ENCODE data around the gene ITPRIPL2.

ITPRIPL2 gene

DNA sequence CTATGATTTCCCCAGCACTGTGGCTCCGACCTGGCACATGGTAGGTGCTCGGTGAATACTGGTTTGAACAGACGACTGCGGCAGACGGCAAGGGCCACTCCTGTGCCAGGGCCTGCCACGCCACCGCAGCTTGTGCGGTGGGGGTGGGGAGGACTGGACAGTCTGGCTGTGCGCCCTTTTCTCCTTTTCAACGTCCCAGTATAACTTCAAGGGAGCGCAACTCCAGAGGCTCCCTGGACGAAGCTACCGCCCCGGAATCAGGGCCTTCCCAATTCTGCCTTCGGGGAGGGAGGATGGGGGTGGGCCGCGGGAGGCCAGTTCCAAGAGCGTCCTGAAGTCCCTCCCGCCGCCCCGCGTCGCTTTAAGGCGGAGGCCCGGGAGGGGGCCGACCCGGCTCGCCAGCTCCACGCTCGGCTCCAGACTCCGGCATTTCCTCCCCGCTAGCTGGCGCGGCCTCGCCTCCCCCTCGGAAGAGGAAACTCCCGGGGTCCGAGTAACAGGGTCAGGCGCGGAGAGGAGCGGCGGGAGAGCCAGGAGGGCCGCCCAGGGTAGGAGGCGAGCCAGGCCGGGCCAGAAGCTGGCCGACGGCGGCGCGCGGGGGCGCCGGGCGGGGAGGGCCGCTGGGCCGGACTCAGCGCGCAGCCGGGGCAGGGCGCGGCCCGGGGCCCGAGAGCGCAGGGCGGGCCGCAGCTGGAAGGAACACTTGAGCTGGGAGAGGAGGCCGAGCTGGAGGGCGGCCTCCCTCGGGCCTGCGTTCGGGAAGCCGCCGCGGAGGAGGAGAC is at the start of gene ITPRIPL2:
Gene ITPRIPL2, plus strand, starts transcription at position 388 of the 782 bp plus-strand sequence. CDS start 498 bp downstream, outside the sequence.
- peak in 2 of 3 experiments; percentile 64 to 67 for DNase-seq

DNA sequence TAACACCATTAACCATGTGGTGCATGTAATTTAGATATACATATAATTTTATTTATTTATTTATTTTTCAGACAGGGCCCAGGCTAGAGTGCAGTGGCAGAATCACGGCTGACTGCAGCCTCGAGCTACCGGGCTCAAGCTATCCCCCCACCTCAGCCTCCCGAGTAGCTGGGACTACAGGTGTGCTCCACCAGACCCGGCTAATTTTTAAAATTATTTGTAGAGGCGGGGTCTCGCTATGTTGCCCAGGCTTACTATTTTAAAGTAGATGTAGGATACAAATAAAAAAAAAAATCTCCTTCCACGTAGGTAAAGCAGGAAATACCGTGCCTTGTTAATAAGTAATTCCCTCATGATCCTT is 46.8 kb upstream of the ITPRIPL2 start:
- no peak for DNase-seq

GRCh38 chr16:19067349-19068236 is 46.2 kb upstream of the ITPRIPL2 start, which contains the start of gene COQ7:
TSS of gene COQ7 (plus strand) at chr16:19067614. CDS start at chr16:19067665, 51 bp downstream.
- DNase-seq = peak; percentile 96 to 100 (median 99)

DNA sequence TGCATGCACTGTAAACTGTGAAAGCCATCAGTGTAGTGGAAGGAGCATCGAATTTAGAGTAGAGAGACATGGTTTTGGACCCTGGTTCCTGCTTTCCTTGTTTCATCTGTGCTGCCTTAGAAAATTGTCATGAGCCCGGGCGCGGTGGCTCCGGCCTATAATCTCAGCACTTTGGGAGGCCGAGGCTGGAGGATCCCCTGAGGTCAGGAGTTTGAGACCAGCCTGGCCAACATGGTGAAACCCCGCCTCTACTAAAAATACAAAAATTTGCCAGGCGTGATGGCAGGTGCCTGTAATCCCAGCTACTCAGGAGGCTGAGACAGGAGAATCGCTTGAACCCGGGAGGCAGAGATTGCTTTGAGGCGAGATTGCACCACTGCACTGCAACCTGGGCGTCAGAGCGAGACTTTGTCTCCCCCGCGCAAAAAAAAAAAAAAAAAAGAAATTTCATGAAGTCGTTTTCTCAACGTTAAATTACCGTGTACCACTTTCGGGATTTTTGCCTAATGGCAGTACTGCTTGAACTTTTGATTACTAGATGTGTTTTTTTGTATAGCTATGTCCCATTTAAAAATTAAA is 45.4 kb upstream of the ITPRIPL2 start:
- peak in 1 of 3 experiments; percentile 34 for DNase-seq

GRCh38 chr16:19071811-19072777 is 41.7 kb upstream of the ITPRIPL2 start:
- DNase-seq = peak in 2 of 3 experiments; percentile 1 to 19

DNA sequence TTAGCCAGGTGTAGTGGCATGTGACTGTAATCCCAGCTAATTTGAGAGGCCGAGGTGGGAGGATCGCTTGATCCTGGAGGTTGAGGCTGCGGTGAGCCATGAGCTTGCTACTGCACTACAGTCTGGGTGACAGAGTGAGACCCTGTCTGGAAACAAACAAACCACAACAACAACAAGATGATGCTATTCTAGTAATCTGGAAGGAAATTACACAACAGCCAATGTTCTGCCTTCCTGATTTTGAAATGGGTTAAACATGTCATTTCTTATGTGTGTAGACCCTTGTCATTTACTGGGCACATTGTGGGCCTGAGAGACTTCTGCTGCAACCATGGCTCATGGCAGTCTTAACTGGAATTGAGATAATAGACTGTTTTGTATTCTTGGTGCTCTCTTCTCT is 40.4 kb upstream of the ITPRIPL2 start:
- DNase-seq = no peak

GRCh38 chr16:19073863-19074262 is 39.9 kb upstream of the ITPRIPL2 start:
- no peak for DNase-seq

DNA sequence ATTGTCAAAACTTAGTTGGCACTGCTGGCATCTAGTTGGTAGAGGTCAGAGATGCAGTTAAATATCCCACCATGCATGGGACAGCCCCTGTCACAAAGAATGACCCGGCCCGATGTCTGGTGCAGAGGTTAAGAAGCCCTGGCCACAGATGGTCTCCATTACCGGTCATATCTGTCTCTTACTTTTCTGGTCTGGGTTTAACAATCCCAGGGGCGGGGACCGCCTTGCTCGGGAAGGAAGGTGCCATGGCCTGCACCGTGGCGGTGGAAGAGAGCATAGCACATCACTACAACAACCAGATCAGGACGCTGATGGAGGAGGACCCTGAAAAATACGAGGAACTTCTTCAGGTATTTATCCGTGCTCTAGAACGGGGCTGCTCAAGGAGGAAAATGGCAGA is 38.3 kb upstream of the ITPRIPL2 start:
- DNase-seq = no peak

GRCh38 chr16:19077879-19078278 is 35.9 kb upstream of the ITPRIPL2 start:
- DNase-seq = no peak

- no peak for DNase-seq
Measured at GRCh38 chr16:19083670-19084069, 30.1 kb upstream of the ITPRIPL2 start.

DNA sequence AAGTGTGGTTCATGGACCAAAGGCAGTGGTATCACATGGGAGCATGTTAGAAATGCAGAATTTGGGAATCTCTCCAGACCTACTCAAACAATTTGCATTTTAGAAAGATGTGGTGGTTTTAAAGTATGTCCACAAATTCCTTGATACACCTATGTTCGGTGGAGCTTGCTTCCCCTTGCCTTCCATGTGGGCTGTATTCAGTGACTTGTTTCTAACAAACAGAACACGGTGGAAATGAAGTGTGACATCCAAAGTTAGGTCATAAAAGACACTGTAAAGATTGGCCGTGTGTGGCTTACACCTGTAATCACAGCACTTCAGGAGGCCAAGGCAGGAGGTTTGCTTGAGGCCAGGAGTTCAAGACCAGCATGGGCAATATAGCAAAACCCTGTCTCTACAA is 29.6 kb upstream of the ITPRIPL2 start:
- no peak for DNase-seq

GRCh38 chr16:19084879-19085278 is 28.9 kb upstream of the ITPRIPL2 start:
- no peak for DNase-seq

- DNase-seq = peak in 1 of 3 experiments; percentile 12
Measured at GRCh38 chr16:19085679-19086200, 28.0 kb upstream of the ITPRIPL2 start.

DNA sequence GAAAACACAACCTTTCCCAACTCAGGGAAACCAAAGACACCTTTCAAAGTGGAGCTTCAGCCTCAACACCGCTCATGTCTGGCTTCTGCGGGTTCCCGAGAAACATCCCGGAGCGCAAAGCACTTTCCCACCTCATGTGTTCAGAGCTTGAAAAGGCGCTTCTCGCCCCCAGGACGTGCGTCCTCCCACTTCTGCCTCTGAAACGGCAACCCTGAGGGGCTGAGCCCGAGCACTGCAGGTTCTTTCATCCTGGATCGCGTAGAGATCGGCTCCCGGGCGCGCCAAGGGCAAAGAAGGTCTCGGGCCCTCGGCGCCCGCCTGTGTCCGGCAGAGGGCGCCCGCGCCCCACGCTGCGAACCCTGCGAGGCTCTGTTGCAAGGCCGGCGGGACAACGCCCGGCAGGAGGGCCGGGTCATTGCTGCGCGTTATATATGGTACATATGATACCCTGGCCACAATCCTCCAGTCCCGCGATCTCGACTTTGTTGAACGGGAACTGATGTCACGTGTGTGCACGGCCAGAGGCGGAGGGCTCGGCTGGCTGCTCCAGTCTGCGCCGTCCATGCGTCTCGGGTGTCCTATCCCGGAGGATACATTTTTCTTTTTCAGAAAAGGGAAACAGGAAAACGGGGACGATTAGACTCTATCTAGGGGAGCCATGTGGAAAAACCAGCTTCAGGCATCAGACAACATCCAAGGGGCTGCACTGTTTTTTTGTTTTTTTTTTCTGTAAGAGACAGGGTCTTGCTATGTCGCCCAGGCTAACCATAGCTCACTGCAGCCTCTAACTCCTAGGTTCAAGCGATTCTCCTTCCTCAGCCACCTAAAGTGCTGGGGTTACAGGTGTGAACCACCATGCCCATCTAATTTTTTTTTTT is 27.2 kb upstream of the ITPRIPL2 start:
- peak; percentile 81 to 91 (median 82) for DNase-seq

GRCh38 chr16:19088341-19088916 is 25.3 kb upstream of the ITPRIPL2 start:
- peak in 1 of 3 experiments; percentile 47 for DNase-seq

DNA sequence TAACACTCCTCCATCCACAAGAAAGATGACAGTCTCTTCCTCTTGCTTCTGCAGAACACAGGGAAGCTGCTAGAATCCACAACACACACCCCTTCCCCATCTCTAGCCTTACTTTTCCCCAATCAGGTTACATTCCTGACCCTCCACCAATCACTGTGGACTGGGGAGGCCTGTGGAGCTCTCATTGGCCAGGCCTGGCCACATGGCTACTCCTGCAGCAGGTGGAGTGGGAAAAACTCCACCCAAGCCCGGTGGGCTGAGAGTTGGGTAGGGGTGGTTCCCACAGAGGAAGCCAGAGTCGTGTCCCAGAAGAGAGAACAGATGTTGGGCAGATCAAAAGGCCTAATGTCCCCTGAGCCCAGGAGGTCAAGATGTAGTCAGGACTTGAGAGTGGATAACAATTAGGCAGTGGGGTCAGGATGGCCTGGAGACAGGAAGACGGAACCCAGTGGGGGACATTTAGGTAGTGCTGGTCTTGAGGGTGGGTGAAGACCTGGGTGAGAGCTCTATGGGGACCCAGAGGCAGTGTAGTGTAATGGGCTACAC is 24.3 kb upstream of the ITPRIPL2 start:
- no peak for DNase-seq

DNA sequence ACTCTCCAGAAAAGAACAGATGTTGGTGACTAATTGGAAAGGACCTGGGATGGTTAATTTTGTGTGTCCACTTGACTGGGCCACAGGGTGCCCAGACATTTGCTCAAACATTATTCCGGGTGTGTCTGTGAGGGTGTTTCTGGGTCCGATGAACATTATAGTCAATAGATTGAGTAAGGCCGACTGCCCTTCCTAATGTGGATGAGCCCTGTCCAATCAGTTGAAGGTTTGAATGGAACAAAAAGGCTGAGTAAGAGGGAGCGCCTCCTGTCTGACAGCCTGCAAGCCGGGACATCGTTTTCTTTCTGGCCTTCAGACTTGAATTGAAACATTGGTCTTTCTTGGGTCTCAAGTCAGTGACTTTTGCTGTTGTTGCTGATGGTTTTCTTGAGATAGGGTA is 22.8 kb upstream of the ITPRIPL2 start:
- DNase-seq = no peak

DNA sequence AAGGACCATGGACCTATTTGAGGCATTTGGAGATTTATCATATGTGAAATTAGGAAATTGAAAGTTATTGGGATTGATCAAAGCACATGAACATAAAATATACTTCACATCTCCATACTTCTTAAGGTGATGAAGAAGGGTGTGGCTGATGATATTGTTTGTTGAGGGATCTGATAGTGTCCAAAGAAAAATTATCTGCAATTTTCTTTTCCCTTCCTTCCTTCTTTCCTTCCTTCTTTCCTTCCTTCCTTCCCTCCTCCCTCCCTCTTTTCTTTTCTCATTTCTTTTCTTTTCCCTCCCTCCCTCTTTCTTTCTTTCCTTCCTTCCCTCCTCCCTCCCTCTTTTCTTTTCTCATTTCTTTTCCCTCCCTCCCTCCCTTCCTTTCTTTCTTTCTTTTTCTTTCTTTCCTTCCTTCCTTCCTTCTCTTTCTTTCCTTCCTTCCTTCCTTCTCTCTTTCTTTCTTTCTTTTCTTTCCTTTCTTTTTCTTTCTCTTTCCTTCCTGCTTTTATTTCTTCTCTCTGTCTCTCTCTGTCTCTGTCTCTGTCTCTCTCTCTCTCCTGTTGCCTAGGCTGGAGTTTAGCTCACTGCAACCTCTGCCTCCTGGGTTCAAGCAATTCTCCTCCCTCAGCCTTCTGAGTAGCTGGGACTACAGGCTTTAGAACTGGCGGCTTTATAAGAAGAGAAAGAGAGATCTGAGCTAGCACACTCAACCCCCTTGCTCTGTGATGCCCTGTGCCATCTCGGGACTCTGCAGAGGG is 20.9 kb upstream of the ITPRIPL2 start:
- DNase-seq = no peak
